Activated gamma-delta T cell treated with anti-CD3 and anti-CD28 coated beads, Interleukin-2, amount 50 U/mL, for 16 hours (primary cell): ENCODE results near the gene SURF4.
"Not testable (repeated sequence)": the region's sequence is repeated elsewhere in the genome, so short reads cannot be mapped to it uniquely, and the experiment has no call there.

Experiments
- DNase-seq: peaks from one replicate; pipeline ENCODE4 v3.0.0-alpha.2; 2020; ENCODE audit warnings: low read depth

Gene SURF4

DNA sequence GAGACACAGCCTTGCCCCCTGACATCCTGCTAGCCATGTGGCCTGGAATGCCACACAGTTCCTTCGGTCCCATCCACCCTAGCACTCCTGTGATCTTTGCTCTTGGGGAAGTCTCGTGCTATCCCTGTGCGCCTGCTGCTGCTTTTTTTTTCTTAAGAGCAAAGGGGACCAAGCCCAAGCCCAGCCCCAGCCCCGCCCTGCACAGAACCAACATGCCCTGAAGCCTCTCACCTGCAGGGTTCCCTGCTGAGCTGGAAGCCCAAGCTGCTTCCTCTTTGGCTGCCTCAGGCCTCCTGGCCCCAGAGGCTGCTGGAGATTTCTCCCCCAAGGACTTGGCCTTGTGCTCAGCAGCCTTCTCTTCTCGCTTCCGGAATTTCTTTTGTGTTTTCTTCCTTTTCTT lies 41.7 kb downstream of the SURF4 start:
- DNase-seq, result no peak

DNA sequence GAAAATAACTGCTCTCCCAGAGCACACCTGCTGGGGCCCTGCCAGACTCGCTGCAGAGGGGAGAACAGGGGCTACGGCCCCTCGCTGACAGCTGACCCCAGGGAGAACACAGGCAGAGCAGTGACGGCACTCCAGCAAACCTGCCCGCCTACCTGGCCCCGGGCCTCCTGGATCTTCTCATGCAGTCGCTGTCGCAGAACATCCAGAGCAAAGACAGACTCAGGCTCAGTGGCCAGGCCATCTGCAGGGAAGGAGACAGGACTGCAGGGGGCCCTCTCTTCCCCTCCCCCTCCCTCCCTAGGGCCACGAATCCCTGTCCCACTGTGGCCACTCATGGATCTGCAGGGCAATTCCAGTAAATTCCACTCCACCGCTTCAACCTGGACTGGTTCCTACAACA lies 42.3 kb downstream of the SURF4 start:
- no peak for DNase-seq

DNA sequence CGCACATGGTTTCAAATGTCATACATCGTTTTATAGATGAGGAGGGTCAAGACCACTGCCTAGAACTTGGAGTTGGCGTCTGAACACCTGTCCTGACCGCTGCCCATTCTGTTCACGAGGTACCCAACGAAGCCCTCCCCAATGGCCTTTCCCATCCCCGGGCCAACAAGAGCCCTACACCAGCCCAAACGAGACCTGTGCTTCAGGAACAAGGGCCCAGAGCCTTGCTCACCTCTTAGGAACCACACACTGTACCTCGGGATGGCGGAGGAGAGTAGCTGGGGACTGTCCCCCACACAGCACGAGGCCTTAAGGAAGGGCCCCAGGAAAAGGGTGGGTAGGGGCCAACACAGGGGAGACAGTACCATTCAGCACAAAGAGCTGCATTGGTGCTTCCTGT lies 42.8 kb downstream of the SURF4 start:
- no peak for DNase-seq

DNA sequence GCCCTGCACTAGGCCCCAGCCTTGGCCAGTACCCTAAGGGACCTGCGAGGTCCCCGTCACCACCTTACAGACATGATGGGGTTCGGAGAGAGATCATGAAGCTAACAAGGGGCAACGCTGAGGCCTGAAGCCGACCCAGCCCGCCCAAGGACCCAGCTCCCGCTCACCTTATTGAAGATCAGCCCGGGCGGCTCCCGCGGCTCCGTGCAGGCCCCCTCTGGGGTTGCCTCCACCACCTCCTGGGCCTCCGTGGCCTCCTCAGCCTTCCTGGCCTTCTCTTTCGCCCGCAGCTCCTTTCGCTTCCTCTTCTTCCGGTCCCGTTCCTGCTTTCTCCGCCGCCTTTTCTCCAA lies 43.5 kb downstream of the SURF4 start:
- DNase-seq, result no peak

DNA sequence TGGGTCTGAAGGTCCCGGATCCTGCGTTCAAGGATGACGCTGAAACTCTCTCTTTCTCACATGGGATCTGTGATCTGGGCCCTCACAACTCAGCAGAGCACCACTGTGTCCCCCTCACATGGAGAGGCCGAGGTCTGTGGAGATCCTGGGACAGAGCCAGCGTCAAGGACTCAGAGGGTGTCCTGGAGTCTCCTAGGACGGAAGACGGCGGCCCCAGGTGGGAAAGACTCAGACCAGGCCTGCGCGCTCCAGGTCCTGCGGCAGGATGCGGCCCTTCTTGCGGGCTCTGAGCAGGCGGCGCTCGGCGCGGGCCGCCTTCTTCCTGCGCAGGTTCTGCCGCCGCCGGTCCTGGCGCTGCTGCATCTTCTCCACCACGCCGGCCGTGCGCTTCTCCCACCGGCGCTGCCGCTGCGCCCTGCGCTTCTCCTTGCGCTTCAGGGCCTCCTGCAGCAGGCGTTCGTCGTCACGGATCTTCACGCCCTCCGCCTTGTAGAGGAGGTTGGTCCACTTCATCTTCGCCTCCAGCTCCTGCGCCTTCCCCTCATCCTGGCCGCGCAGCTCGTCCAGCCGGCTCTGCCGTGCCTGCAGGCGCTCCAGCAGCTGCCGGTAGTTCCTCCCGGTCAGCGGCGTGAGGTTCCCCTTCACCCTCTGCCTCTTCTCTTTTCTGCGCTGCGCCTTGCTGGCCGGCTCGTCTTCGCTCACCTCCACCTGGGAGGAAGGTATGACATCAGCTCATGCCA lies 44.0 kb downstream of the SURF4 start:
- DNase-seq, result no peak

DNA sequence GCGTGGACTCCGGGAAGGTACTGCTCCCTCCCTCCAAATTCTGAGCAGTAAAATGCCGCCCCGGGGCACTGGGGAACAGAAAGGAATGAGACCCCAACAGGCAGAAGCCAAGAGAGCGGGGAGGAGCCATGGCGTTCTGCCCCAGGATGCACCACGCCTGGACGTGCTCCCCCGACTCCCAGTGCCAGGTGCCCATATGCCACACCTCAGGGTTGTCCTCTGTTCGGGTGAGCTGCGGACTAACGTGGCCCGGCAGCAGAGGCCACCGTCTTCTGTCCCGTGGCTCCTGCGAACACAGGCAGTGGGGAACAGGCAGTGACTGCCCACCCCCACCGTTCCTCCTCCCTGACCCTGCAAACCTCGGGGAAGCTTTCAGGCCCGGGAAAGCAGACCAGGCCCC lies 44.6 kb downstream of the SURF4 start:
- DNase-seq, result no peak

DNA sequence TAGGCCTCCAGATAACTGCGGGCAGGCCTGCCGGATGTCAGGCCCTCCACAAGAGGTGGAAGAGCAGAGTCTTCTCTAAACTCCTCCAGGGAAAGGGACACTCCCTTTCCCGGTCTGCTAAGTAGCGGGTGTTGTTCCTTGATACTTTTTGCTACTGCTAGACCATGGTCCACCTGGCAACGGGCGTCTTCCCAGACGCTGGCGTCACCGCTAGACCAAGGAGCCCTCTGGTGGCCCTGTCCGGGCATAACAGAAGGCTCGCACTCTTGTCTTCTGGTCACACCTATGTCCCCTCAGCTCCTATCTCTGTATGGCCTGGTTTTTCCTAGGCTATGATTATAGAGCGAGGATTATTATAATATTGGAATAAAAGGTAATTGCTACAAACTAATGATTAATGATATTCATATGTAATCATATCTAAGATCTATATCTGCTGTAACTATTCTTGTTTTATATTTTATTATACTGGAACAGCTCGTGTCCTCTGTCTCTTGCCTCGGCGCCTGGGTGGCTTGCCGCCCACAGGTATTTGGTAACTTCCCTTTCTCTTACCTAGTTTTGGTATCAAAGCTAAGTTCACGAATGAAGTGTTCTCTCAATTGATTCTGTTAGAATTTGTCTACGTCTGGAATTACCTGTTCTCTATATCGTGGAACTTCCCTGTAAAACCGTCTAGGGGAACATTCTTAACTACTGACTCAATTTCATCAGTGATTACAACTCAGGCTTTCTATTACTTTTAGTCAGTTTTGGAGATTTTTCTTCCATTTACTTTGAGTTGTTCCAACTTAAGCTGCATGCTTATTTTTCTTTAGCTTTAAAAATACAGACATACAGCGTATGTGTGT lies 46.3 kb downstream of the SURF4 start:
- DNase-seq, result not testable (repeated sequence)

DNA sequence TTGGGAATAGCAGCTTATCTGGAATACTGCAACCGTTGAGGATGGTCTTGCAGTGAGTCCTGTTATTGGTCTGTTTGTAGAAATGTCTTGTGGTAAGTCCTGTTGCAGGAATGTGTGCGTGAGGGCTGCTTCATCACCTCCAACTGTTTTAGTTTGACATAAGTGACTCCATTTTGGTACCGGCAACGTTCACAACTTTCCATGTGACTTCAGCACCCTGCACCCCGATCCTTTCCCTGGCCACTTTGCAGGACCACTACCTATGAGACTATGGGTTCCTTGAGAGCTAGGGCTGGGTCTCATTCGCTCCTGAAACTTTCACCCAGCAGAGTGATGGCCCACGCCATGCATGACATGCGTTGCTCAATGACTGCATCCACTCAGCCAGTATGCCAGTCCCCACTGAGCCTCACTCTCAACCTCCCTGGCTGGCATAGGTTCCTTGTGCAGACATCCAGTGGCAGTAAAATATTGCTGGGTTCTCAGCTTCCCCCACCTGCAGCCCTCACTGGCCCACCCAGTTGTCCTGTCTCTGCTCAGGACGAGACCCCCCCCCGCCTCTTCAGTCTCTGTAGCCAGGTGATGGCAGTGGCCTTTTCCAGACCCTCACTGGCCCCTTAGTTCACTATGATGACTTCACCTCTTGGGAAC lies 47.9 kb downstream of the SURF4 start:
- DNase-seq, result no peak

DNA sequence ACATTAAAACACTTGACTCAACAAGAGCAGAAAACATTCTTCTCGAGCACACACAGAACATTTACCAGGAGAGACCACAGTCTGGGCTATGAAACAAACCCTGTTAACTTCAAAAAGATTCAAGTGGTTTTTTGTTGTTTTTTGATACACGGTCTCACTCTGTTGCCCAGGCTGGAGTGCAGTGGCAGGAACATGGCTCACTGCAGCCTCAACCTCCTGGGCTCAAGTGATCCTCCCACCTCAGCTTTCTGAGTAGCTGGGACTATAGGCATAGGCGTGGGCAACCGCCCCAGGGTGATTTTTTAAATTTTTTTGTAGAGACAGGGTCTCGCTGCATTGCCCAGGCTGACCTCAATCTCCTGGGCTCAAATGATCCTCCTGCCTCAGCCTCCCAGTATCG lies 48.8 kb downstream of the SURF4 start:
- DNase-seq, result not testable (repeated sequence)

DNA sequence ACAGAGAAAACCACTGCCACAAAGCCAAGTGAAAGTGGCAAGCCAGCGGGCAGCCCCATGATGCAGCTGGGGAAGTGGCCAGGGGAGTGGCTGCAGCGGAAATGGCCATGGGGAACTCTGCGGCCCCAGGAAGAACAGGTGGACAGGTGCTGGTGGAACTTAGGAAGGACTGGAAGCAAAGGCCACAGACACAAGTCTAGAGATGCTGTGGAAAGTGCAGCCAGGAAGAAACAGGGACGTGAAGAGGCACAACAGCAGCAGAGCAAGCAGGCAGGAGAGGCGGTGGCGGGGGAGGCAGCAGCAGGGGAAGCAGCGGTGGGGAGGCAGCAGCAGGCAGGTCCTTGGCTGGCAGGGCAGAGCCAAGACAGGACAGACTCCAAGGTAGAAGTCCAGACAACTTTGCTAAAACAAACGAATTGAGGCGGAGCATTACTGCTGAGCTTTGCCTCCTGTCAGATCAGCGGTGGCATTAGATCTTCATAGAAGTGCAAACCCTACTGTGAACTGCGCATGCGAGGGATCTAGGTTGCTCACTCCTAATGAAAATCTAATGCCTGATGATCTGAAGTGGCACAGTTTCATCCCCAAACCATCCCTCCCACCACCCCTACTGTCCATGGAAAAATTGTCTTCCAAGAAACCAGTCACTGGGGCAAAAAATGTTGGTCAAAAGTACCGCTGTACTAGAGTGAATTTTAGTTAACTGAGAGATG lies 51.7 kb downstream of the SURF4 start:
- DNase-seq, result no peak

DNA sequence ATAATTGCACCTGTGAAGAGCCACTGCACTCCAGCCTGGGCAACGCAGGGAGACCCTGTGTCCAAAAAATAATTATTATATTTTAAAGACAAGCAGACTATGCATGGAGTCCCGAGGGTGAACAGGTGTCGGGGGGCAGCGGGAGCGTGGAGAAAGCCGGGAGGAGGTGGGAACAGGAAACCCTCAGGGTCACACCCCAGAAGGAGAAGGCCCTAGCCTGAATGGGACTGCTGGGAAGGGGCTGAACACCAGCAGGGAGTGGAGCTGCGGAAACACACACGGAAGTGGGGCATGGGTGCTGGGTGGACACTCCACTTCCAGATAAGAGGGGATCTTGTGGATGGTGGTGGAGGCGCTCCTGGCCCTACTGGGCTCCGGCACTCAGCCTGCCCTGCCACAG lies 52.6 kb downstream of the SURF4 start:
- no peak for DNase-seq

DNA sequence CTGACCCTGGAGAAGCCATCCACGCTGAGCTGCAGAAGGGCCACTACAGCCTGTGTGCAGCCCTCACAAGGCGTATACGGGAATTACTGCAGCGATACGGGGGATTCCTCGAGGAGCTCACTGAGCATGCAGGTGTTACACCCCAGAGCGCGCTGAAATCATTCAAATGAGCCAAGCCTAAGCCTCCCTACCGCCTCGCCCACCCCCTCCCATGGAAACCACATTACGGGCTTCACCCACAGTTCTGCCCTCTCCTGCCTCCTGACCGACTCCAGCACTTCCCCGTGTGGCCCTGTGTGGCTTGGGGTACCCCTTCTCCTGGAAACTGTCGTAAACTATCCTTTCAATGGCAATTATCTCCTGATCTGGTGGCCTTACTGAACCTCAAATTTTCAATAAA lies 53.2 kb downstream of the SURF4 start:
- no peak for DNase-seq

DNA sequence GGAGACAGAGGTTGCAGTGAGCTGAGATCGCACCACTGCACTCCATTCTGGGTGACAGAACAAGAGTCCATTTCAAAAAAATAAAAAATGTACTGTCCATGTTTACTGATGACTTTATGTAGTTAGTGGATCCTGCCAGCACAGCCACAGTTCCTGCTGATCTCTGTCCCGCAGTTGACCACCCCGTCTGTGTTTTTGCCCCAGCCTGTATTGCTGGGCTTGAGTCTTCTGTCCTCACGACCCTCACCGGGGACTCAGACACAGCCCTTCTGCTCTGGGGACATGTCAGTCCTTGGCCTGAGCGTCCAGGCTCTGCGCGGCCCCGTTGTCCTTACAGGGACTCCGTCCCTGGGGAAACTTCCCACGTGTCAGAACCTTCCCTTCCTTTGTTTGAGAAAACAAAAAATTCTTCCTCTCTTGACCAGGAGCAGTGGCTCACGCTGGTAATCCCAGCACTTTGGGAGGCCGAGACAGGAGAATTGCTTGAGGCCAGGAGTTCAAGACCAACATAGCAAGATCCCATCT lies 54.4 kb downstream of the SURF4 start:
- DNase-seq, result no peak

DNA sequence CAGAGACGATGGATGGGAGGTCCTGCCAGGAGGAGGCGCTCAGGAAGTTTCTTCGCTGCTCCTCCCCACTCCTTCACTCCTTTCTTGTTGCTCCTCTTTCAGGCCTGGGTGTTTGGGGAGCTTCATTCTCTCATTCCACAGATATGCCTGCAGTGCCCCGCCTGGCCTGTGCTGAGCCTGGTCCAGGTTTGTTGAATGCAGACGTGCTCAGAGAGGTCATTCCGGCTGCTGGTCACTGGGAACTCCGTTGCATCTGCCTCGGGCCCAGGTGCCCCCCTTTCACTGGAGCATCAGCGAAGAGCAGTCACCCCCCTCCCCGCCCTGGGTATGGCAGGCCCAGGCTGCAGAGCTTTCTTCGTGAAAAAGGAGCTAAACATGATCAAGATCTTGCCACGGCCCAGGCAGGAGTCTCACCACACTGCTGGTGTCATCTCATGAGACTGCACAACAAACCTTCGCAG lies 55.4 kb downstream of the SURF4 start:
- DNase-seq, result no peak

DNA sequence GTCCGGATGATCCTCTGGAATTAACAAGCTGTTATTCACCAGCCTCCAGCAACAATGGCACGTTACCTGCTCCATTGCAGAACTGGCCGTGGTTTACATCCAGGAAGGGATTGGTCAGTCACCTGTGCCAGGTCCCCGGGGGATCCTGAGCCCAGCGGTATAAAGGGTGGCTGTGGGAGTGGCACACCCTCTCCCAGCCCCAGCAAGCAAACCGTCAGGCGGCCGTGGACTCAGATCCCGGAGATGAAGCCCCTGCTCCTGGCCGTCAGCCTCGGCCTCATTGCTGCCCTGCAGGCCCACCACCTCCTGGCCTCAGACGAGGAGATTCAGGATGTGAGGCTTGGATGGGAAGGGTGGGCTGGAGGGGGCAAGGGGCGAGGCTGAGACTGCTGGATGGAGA lies 58.3 kb downstream of the SURF4 start:
- not testable (repeated sequence) for DNase-seq

DNA sequence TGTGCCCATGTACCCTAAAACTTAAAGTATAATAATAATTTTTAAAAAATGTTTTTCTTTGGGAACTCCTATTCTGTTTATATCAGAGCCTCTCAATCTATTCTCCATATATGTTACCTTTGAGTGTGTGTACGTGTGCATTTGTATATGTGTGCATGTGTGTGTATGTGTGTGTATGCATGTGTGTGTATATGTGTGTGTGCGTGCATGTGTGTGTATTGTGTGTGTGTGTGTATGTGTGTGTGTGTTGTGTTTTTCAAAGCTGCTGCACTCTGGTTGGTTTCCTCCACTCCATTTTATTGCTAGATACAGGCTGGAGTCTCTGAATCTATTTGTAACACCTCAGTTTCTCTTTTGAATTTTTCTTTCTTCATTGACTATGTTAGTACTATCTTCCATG lies 59.9 kb downstream of the SURF4 start:
- DNase-seq, result no peak
